Sigmoid colon (tissue), 7 donors: ENCODE measurements around the gene ERVMER34-1. TPM values are rescaled to one million over a fixed set of nuclear protein-coding genes. Genes with fewer than 3 reads are reported as not detected.
A peak's percentile ranks its signal among the peaks of the same experiment; 100 is the strongest.

Source experiments
- DNase-seq: peaks from one replicate; pipeline ENCODE4 v3.0.0-alpha.2; 2019
- H3K27ac ChIP-seq, 4 donors: fragments of 200-600 bp; sonication (generic); one replicate each; pipeline ENCODE4 v1.5.1; 2016 to 2019; ENCODE audit warnings: mild to moderate bottlenecking in 1 of 4
- H3K27me3 ChIP-seq, 3 donors: fragments of 200-600 bp; sonication (generic); one replicate each; pipeline ENCODE4 v1.5.1; 2019; ENCODE audit warnings: mild to moderate bottlenecking in 1 of 3
- H3K36me3 ChIP-seq, 4 donors: fragments of 200-600 bp; sonication (generic); one replicate each; pipeline ENCODE4 v1.5.1; 2016 to 2019
- H3K4me1 ChIP-seq, 4 donors: fragments of 200-600 bp; sonication (generic); one replicate each; pipeline ENCODE4 v1.5.1; 2017 to 2019
- H3K4me3 ChIP-seq, 4 donors: fragments of 200-600 bp; sonication (generic); one replicate each; pipeline ENCODE4 v1.5.1; 2017 to 2019; ENCODE audit warnings: mild to moderate bottlenecking in 2 of 4, moderate library complexity in 1 of 4
- H3K9me3 ChIP-seq, 4 donors: fragments of 200-600 bp in 3 of 4; sonication (generic) in 3 of 4; one replicate each; pipeline versions ENCODE4 v1.5.1 to v1.6.1; 2013 to 2019
- EP300 ChIP-seq, 4 donors: sonication (generic); formaldehyde crosslinking; IDR thresholded peaks; one replicate each; pipeline ENCODE4 v1.6.1; 2017; ENCODE audit warnings: antibody characterized with exemption in 4 of 4
- POLR2A ChIP-seq, 2 donors: fragments of 450-650 bp; IDR thresholded peaks; one replicate each; pipeline ENCODE4 v1.6.1; 2016; ENCODE audit warnings: antibody characterized with exemption in 2 of 2, mild to moderate bottlenecking in 2 of 2, moderate library complexity in 2 of 2
- POLR2AphosphoS5 ChIP-seq, 4 donors: sonication (generic); formaldehyde crosslinking; IDR thresholded peaks; one replicate each; pipeline ENCODE4 v1.6.1; 2017; ENCODE audit warnings: antibody characterized with exemption in 4 of 4
- WGBS, 2 donors: extraction: QIAGEN DNeasy Blood & Tissue Kit; methylation state at CpG; one replicate each; pipeline ENCODE4 v1.1.7; 2013; 5-methylcytosine and 5-hydroxymethylcytosine counted together
- intact Hi-C: fragments of 100-400 bp; cut with DNase I; formaldehyde crosslinking; loops from one replicate; pipeline ENCODE4 v1.15.1; 2023
- polyA plus RNA-seq, 3 donors: library from polyadenylated mRNA; stranded (reverse); fragments of 200-250 nt; gene quantifications; one replicate each; pipeline ENCODE4 v1.2.3, GENCODE V29; 2013
- total RNA-seq, 4 donors: library from RNA; depleted of rRNA; stranded (reverse); fragments of >200 nt; gene quantifications; one replicate each; pipeline ENCODE4 v1.1.0, GENCODE V29; 2016
- TF ChIP-seq, protein P1 (sequence below), 4 experiments: fragments of 450-650 bp in 3 of 4; fragments of 200-600 bp in 1 of 4; IDR thresholded peaks; one replicate each; pipeline ENCODE4 v1.5.1; 2016 to 2019; ENCODE audit warnings: antibody characterized with exemption in 4 of 4, mild to moderate bottlenecking in 3 of 4, moderate library complexity in 2 of 4
- donor health status: healthy with polysubstance abuse.
- donor health status: Bipolar disorder and iron deficiency.
- donor health status: healthy.

The ERVMER34-1 gene
- total and polyA plus RNA-seq, 7 donors = 0.66 TPM; not detected in 6

DNA sequence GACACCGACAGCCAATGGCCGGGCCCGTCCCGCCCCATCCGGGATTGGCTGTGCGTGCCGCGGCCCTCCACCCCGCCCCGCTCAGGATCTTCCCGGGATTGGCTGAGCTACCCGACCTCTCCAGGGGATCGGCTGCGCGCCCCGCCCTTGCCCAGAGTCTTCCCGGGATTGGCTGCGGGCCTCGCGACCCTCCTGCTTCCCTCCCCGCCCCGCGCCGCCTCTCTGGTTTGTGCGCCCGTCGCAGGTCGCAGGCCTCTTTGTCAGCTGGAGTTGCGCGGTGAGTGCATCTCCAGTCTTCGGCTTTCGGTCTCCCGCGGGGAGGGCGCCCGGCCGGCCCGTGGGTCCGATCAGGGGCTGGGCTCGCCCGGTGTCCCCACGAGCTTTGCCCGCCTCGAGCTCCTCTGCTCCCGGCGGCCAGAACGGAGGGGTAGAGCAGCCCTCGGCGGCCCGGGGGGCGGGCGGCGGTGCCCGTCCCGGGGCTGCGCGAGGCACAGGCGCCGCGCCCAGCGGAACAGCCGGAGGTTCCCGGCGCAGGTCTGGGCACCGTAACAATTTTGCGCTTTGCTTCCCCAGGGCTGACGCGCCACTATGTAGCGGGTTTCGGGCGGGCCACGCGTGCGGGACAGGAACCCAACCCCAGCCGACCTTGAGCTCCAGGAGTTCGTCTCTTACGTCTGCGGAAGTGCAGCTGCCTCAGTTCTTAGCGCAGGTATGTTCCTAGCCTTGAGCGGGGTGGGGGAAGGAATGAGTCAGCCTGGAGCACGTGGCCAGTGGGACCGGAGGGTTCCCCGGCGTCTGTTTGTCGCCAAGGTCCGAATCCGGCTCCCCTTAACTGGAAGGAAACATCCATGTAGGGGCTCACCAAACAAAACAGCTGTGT, 38.7 kb downstream of the ERVMER34-1 start:
- WGBS, 2 donors = 0% methylated on average over 87 of the region's 87 CpGs
- no peaks in the 10 kb centered on the region for H3K9me3 ChIP-seq
- H3K36me3 ChIP-seq = peaks cover 0 to 12% (median 0%) of the 10 kb centered on the region in 4 donors
- intact Hi-C loops = loop anchor here (2.0 to 5.0 kb wide), 2 partner anchors 54 to 150 kb away; partner anchors contain the start of genes RASL11B and USP46
- H3K4me3 ChIP-seq = peak overlapping the region; percentile 58 to 94 (median 80)
- no peaks in the 10 kb centered on the region for H3K27me3 ChIP-seq
- peak; percentile 99 for DNase-seq
- peak overlapping the region; percentile 88 to 94 (median 92) for H3K27ac ChIP-seq
- H3K4me1 ChIP-seq = peaks cover 0 to 23% (median 15%) of the 10 kb centered on the region in 4 donors
- peak in 1 of 4 donors; percentile 21 for TF ChIP-seq EP300 (IDR thresholded peaks at IDR 0.05)
- TF ChIP-seq POLR2A (IDR thresholded peaks at IDR 0.05) = peak; percentile 76 to 81
- peak; percentile 92 to 98 (median 98) for TF ChIP-seq POLR2AphosphoS5 (IDR thresholded peaks at IDR 0.05)
- TF ChIP-seq, protein P1, sequence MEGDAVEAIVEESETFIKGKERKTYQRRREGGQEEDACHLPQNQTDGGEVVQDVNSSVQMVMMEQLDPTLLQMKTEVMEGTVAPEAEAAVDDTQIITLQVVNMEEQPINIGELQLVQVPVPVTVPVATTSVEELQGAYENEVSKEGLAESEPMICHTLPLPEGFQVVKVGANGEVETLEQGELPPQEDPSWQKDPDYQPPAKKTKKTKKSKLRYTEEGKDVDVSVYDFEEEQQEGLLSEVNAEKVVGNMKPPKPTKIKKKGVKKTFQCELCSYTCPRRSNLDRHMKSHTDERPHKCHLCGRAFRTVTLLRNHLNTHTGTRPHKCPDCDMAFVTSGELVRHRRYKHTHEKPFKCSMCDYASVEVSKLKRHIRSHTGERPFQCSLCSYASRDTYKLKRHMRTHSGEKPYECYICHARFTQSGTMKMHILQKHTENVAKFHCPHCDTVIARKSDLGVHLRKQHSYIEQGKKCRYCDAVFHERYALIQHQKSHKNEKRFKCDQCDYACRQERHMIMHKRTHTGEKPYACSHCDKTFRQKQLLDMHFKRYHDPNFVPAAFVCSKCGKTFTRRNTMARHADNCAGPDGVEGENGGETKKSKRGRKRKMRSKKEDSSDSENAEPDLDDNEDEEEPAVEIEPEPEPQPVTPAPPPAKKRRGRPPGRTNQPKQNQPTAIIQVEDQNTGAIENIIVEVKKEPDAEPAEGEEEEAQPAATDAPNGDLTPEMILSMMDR (IDR thresholded peaks at IDR 0.05) = no peak

DNA sequence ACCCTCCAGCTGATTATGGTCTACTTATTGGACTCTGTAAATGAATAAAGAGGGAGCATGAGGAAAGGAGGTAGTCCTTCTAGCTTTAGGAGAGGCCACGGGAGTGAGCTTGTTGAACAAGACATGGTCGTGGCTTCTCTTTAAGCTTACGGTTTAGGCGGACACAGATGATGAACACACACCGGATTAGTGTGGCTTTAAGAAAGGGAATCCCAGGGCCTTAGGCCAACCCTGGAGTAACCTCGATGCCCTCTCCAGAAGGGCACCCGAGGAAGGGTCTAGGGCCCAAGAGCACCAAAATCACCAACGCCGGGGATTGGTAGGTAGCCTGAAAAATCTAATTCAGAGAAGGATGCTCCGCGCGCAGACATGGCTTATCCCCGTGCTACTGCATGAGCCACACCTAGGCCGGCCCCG, 39.4 kb downstream of the ERVMER34-1 start:
- H3K9me3 ChIP-seq = no peaks in the 10 kb centered on the region
- peak overlapping the region in 2 of 4 donors; percentile 78 to 94 for H3K4me3 ChIP-seq
- intact Hi-C loops = loop anchor here (2.0 to 5.0 kb wide), 2 partner anchors 53 to 150 kb away; partner anchors contain the start of genes RASL11B and USP46
- peaks cover 0 to 23% (median 15%) of the 10 kb centered on the region in 4 donors for H3K4me1 ChIP-seq
- no peak for DNase-seq
- TF ChIP-seq POLR2AphosphoS5 (IDR thresholded peaks at IDR 0.05) (no peak), POLR2A (IDR thresholded peaks at IDR 0.05) (no peak), EP300 (IDR thresholded peaks at IDR 0.05) (no peak)
- TF ChIP-seq, protein P1 (IDR thresholded peaks at IDR 0.05) = no peak
- no peaks in the 10 kb centered on the region for H3K27me3 ChIP-seq
- WGBS, 2 donors = 17 to 19% methylated on average over 15 of the region's 15 CpGs
- H3K36me3 ChIP-seq = peaks cover 0 to 12% (median 0%) of the 10 kb centered on the region in 4 donors
- H3K27ac ChIP-seq = peak overlapping the region; percentile 88 to 94 (median 92)

DNA sequence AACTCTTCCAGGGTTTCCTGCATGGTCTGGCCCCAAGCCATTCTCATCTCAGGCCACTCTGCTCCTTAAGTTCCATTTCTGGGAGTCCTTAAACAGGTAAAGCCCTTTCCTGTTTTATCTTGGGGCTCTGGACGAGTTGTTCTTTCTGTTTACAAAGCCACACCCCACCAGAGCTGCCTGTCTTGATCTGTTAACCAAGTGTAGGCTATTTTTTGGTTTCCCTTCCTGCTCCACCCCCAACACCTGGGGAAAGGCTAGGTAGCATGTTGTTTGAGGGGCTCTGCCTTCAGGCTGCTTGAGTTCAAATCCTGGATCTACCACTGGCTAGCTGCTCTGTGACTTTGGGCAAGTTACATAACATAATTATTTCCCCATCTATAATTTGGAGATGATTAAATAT, 40.0 kb downstream of the ERVMER34-1 start:
- Histone ChIP-seq H3K4me1 (peaks cover 0 to 23% (median 15%) of the 10 kb centered on the region in 4 donors), H3K36me3 (peaks cover 0 to 10% (median 0%) of the 10 kb centered on the region in 4 donors), H3K27ac (no peak overlapping the region), H3K27me3 (no peaks in the 10 kb centered on the region), H3K9me3 (no peaks in the 10 kb centered on the region), H3K4me3 (no peak overlapping the region)
- 12 to 39% methylated on average over 1 of the region's 1 CpG for WGBS, 2 donors
- TF ChIP-seq POLR2AphosphoS5 (IDR thresholded peaks at IDR 0.05) = no peak
- TF ChIP-seq, protein P1 (IDR thresholded peaks at IDR 0.05) = no peak
- no peak for TF ChIP-seq EP300 (IDR thresholded peaks at IDR 0.05)
- no peak for TF ChIP-seq POLR2A (IDR thresholded peaks at IDR 0.05)
- DNase-seq = no peak
- intact Hi-C loops = loop anchor here (5.0 kb wide), 1 partner anchor 151 kb away; the partner anchor contains the start of gene RASL11B

DNA sequence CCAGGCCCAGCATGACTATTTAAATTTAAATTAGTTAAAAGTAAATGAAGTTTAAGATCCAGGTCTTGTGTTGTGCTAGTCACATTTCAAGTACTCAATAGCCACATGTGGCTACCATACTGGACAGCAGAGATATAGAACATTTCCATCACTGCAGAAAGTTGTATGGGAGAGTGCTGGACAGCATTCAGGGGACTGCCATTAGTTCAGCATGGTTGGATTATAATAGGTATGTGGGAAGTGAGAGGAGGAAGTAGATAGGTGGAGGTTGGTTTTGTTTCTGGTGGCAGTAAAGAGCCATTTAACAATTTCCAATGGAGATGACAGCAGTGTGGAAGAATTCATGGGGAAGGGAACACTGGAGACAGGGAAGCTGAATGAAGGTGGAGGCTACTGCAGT, 42.1 kb downstream of the ERVMER34-1 start:
- no peak overlapping the region for H3K4me3 ChIP-seq
- no peak overlapping the region for H3K27ac ChIP-seq
- no peaks in the 10 kb centered on the region for H3K36me3 ChIP-seq
- H3K27me3 ChIP-seq = no peaks in the 10 kb centered on the region
- H3K9me3 ChIP-seq = no peaks in the 10 kb centered on the region
- DNase-seq = no peak
- no peak for TF ChIP-seq EP300 (IDR thresholded peaks at IDR 0.05)
- TF ChIP-seq, protein P1 (IDR thresholded peaks at IDR 0.05) = no peak
- no peak for TF ChIP-seq POLR2A (IDR thresholded peaks at IDR 0.05)
- no peak for TF ChIP-seq POLR2AphosphoS5 (IDR thresholded peaks at IDR 0.05)
- peaks cover 0 to 16% (median 13%) of the 10 kb centered on the region in 4 donors for H3K4me1 ChIP-seq
- intact Hi-C loops = no loop called here
